GM12892 (cell line): ENCODE measurements around the gene PTS.

ENCODE experiments used
- POLR2A ChIP-seq: IDR thresholded peaks from 2 replicates; pipeline ENCODE4 v1.6.1; 2011; ENCODE audit warnings: low read depth, low read length, control low read depth
- TAF1 ChIP-seq: IDR thresholded peaks from 2 replicates; pipeline ENCODE4 v1.6.1; 2011; ENCODE audit warnings: low read depth, mild to moderate bottlenecking, control low read depth, low read length, borderline replicate concordance

GRCh38 chr11:112273066-112273465 lies 46.8 kb downstream of the PTS start:
- TF ChIP-seq TAF1 (no peak), POLR2A (no peak)
